A673 (cell line): ENCODE results near the gene CFLAR.

Experiments
- EZH2 ChIP-seq: fragments of 200-600 bp; sonication (generic); IDR thresholded peaks from 2 replicates; pipeline ENCODE4 v1.6.1; 2017; ENCODE audit warnings: borderline replicate concordance, low read depth, mild to moderate bottlenecking, mixed read lengths, antibody characterized with exemption, low read length; ENCODE audit not compliant: poor library complexity, severe bottlenecking
- TF ChIP-seq, protein P1 (sequence below): fragments of 300-800, 200-600 bp; sonication (generic); conservative IDR thresholded peaks from 2 replicates; pipeline ENCODE4 v1.5.1; 2017; ENCODE audit warnings: low read depth, mild to moderate bottlenecking, antibody characterized with exemption, low read length, moderate library complexity, mixed read lengths

DNA sequence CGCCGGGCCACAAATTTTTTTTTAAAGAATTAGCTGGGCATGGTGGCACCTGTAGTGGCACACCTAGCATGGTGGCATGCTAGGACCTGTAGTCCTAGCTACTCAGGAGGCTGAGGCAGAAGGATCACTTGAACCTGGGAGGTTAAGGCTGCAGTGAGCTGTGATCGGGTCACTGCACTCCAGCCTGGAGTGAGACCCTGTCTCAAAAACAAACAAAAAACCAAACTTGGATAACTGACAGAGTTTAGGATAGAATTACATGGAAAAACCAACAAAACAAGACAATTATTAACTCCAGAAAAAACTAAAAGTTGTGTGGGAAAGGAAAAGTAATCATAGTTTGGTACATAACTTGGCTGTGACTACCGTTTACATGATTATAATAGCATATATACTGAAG, 1.6 kb upstream of the CFLAR start:
- TF ChIP-seq, protein P1, sequence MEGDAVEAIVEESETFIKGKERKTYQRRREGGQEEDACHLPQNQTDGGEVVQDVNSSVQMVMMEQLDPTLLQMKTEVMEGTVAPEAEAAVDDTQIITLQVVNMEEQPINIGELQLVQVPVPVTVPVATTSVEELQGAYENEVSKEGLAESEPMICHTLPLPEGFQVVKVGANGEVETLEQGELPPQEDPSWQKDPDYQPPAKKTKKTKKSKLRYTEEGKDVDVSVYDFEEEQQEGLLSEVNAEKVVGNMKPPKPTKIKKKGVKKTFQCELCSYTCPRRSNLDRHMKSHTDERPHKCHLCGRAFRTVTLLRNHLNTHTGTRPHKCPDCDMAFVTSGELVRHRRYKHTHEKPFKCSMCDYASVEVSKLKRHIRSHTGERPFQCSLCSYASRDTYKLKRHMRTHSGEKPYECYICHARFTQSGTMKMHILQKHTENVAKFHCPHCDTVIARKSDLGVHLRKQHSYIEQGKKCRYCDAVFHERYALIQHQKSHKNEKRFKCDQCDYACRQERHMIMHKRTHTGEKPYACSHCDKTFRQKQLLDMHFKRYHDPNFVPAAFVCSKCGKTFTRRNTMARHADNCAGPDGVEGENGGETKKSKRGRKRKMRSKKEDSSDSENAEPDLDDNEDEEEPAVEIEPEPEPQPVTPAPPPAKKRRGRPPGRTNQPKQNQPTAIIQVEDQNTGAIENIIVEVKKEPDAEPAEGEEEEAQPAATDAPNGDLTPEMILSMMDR: no peak
- TF ChIP-seq EZH2: no peak
